ENCODE measurements around the gene DDTL.
A peak's percentile ranks its signal among the peaks of the same experiment; 100 is the strongest.

Gene DDTL

GRCh38 chr22:24007253-24008021, 40.7 kb downstream of the DDTL start:
- no peak for TF ChIP-seq CTCF (IDR thresholded peaks at IDR 0.05; ENCODE audit: control insufficient read depth, extremely low read depth, insufficient read depth)
- DNase-seq (ENCODE audit: low read depth): no peak
- H3K4me3 ChIP-seq (ENCODE audit: low read depth, low read length): no peak overlapping the region

GRCh38 chr22:24008022-24008283, 41.3 kb downstream of the DDTL start:
- DNase-seq (ENCODE audit: low read depth): no peak
- no peak for TF ChIP-seq CTCF (IDR thresholded peaks at IDR 0.05; ENCODE audit: control insufficient read depth, extremely low read depth, insufficient read depth)
- H3K4me3 ChIP-seq (ENCODE audit: low read depth, low read length): no peak overlapping the region

DNA sequence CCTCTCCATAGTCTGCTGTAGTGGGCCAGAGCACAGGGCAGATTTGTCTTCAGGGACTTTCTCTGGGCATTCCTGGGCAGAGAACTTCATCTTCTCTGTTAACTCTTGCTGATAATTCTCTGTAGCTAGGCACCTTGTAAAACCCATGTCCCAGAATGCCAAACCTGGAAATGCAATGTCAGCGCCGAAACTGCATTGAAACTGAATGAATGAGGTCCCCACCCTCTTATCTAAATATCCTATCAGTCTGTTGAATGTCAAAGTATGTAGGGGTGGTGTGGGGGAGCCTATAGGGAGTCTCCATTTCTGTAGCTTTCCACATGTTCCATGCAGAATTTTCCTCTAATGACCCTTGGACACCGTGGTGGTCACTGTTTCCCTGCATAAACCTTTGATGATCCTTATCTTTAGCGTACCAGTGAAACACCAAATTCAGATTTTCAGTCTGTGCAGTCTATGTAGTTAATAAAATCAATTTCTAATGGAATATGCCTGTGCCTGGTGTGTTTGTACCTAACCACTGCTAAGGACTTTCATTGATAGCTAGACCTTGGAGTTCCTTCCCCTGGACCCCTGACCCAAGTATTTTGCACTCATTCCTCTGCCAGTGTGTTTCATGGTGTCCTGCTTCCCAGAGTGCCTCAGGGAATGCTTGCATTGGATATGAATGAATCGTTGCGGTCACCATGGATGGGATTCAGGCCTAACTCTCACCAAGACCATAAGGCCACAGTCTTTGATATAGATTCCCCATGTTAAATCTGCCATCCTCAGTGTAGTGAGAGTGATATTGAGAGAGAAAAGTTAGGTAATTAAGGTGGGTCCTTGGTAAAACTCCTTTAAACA, 41.9 kb downstream of the DDTL start:
- no peak for DNase-seq (ENCODE audit: low read depth)
- no peak overlapping the region for H3K4me3 ChIP-seq (ENCODE audit: low read depth, low read length)
- TF ChIP-seq CTCF (IDR thresholded peaks at IDR 0.05; ENCODE audit: control insufficient read depth, extremely low read depth, insufficient read depth): no peak

DNA sequence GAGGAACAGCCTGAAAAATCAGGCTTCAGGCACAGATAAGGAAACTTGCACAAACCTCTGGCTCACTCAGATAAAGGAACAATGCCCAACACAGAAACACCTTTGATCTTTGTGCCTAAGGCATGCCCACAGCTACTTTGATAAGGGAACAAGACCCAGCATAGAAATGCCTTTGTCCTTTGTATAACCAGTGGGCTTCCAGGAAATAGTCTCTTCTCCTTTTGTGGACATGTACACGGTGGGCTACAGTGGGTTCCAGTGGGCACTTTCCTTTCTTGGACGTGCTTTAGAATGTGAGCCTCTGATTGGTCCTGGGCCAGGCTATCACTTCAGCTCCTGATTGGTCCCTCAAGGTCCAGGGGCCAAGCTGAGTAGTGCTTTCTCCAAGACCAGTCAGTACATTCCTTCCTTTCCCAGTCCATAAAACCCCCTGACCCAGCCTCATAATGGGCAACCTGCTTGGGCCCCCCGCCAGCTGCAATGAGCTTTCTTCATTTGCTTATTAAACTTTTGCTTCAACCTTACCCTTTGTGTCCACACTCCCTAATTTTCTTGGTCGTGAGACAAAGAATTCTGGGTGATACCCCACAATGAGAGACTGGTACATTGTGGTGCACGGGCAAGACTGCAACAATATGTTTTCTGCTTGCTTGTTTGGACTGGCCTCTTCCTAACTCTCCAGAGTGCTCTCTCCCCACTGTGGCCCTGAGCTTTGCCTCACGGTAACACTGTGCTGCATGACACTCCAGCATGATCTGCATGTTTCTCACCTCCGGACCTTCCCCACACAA, 42.7 kb downstream of the DDTL start:
- H3K4me3 ChIP-seq (ENCODE audit: low read depth, low read length): no peak overlapping the region
- TF ChIP-seq CTCF (IDR thresholded peaks at IDR 0.05; ENCODE audit: control insufficient read depth, extremely low read depth, insufficient read depth): no peak
- no peak for DNase-seq (ENCODE audit: low read depth)

GRCh38 chr22:24010018-24010391, 43.3 kb downstream of the DDTL start:
- DNase-seq (ENCODE audit: low read depth): no peak
- TF ChIP-seq CTCF (IDR thresholded peaks at IDR 0.05; ENCODE audit: control insufficient read depth, extremely low read depth, insufficient read depth): no peak
- no peak overlapping the region for H3K4me3 ChIP-seq (ENCODE audit: low read depth, low read length)

- no peak for DNase-seq (ENCODE audit: low read depth)
- H3K4me3 ChIP-seq (ENCODE audit: low read depth, low read length): peak overlapping the region; percentile 96
- TF ChIP-seq CTCF (IDR thresholded peaks at IDR 0.05; ENCODE audit: control insufficient read depth, extremely low read depth, insufficient read depth): no peak
Measured at GRCh38 chr22:24011735-24012068, 45.0 kb downstream of the DDTL start.

Measured in LNCaP clone FGC (cell line).